RPMI7951 (cell line): ENCODE measurements around the gene MC1R. TPM values are rescaled to one million over a fixed set of nuclear protein-coding genes. Genes with fewer than 3 reads are reported as not detected.
A peak's percentile ranks its signal among the peaks of the same experiment; 100 is the strongest.
"Not testable (repeated sequence)": the region's sequence is repeated elsewhere in the genome, so short reads cannot be mapped to it uniquely, and the experiment has no call there.

Source experiments
- DNase-seq: peaks from one replicate; pipeline ENCODE4 v3.0.0-alpha.2; 2012; ENCODE audit warnings: low read depth
- total RNA-seq: library from RNA; depleted of rRNA; stranded (reverse); fragments of >200 nt; shearing (Covaris generic); gene quantifications from 2 replicates; pipeline ENCODE4 v1.2.3, GENCODE V29; 2014

Gene MC1R
- total RNA-seq, 1 experiment from 2014 or later = 2.0 TPM

- DNase-seq = no peak
Observed at GRCh38 chr16:89913408-89914387, 5.0 kb upstream of the MC1R start.

DNA sequence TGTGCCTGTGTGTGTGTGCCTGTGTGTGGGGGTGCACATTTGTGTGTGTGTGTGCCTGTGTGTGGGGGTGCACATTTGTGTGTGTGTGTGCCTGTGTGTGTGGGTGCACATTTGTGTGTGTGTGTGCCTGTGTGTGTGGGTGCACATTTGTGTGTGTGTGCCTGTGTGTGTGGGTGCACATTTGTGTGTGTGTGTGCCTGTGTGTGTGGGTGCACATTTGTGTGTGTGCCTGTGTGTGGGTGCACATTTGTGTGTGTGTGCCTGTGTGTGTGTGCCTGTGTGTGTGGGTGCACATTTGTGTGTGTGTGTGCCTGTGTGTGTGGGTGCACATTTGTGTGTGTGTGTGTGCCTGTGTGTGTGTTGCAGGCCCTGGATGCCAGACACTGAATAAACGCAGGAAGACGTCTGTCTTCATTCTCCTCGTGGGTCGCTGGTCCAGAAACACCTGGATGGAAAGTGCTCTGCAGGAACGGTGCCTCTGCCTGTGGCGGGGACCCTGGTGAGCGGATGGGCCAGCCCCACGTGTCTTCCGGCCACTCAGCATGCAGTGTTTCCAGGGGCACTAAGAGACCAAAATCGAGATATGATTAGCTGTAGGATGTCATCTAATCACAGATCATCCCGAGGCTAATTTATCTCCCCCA is 3.9 kb upstream of the MC1R start:
- not testable (repeated sequence) for DNase-seq

DNA sequence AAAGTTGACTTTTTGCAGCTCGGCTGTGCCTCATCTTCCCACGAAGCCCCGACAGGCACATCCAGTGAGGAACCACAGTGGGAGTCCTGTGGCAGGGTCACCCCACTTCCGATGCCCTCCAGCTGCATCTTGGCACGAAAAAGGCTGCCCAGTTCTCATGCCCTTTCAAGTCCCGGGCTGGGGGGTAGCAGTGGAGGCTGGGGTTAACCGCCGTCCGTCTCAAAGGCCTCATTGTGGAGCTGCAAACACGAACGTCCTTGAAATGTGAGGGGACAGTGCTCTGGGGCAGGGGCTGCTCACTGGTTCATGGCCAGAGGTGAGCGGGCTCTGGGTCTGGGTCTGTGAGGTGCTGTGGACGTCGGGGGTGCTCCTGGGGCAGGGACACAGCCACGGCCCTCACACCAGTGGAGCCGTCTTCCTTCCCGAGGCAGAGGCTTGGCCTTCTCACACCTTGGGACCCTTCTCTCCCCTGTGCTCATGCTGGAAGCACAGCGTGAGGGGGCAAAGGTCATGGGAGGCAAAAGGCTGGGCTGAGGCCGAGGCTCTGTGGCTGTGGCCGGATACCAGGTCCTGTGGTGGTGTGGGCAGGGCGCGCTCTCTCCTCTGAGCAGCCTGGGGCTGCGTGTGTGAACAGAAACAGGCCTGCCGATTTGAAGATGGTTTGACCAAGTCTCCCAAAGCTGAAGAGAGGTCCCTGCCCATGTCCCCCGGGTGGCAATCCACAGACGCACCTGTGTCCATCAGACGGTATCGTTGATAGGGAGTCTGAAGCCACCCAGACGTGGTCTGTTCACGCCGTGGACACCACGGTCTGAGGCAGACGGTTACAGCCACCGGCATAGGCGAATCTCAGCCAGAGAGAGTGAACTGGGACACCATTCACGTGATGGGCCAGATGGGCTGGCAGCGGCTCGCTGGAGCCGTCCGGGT is 3.1 kb upstream of the MC1R start:
- peak; percentile 53 for DNase-seq

GRCh38 chr16:89917773-89918452 is 749 bp upstream of the MC1R start:
- peak; percentile 98 for DNase-seq

- no peak for DNase-seq
Observed at GRCh38 chr16:89919535-89920406, 1.1 kb downstream of the MC1R start.

- peak; percentile 37 for DNase-seq
Observed at GRCh38 chr16:89920723-89921122, 2.1 kb downstream of the MC1R start.

DNA sequence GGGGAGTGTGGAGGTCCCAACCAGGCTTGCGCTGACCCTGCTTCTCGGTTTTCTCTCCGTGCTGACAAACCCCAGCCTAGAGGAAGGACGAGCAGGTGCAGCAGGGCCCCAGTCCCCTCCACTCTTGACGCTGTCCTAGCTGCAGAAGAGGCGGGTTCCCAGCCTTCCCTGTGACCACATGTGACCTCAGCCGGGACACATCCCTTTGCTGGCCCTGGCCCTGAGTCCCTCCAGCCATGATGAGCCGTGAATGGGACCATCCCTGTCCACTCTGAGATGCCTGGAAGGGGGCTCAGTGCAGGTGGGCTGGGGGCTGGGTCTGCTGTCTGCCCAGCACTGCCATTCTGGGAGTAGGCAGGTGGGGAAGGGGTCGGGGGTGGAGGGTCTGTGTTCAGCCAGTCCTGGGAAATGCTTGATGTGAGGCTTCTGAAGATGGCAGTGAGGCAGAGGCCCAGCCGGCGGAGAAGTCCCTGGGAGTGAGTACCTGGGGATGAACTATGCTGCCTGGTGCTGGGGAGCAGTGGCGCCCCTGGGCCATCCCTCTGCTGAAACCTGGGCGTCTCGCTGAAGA is 2.6 kb downstream of the MC1R start:
- DNase-seq = no peak

GRCh38 chr16:89921702-89922476 is 3.2 kb downstream of the MC1R start:
- peak; percentile 98 for DNase-seq

DNA sequence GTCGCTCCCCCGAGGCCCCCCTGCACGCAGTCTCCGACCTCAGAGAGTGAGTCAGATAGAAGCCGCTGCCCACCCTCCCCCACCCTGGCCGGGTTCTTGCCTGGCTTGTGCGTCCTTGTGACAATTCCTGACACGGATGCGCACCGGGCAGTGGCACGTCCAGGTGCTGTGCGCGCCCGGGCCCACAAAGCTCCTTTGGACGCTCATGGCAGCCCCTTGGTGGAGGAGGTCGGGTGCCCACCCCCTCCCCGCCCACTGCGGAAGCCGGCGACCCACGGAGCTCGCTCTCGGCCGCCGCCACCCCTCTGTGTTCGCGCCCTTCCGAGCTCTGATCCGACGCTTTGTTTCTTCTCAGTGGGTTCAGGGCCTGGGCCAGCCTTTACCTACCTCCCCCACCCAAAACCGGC is 3.8 kb downstream of the MC1R start:
- DNase-seq = peak; percentile 96

- DNase-seq = peak; percentile 85
Observed at GRCh38 chr16:89922884-89923639, 4.4 kb downstream of the MC1R start, which contains the start of gene TUBB3. Gene TUBB3 (plus strand): TSS chr16:89923342. CDS start chr16:89923402, 60 bp downstream.

GRCh38 chr16:89923640-89924296 is 5.1 kb downstream of the MC1R start:
- DNase-seq = peak; percentile 26

GRCh38 chr16:89924297-89924924 is 5.7 kb downstream of the MC1R start:
- DNase-seq = peak; percentile 63

GRCh38 chr16:89924925-89925307 is 6.3 kb downstream of the MC1R start:
- DNase-seq = peak; percentile 26

DNA sequence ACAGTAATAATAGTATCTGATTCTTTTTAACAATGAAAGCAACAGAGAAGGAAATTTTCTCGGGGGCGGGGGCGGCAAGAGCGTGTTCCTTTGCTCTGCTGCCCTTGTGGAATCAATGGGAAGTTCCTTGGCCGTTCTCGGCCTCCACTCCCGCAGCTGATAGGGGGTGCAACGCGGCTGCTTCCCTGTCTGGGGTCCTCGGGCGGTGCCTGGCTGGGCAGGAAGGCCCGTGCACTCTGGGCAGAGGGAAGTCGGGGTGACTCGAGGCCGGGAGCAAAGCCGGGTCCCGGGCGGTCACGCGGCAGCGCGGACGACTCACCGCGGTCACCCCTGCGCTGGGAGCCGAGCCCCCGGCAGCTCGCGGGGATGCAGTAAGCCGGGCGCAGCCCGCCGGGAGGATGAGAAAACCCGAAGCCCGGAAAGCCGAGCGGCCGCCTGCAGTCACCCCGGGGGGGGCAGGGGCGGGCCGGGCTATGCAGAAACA is 7.0 kb downstream of the MC1R start:
- peak; percentile 27 for DNase-seq

DNA sequence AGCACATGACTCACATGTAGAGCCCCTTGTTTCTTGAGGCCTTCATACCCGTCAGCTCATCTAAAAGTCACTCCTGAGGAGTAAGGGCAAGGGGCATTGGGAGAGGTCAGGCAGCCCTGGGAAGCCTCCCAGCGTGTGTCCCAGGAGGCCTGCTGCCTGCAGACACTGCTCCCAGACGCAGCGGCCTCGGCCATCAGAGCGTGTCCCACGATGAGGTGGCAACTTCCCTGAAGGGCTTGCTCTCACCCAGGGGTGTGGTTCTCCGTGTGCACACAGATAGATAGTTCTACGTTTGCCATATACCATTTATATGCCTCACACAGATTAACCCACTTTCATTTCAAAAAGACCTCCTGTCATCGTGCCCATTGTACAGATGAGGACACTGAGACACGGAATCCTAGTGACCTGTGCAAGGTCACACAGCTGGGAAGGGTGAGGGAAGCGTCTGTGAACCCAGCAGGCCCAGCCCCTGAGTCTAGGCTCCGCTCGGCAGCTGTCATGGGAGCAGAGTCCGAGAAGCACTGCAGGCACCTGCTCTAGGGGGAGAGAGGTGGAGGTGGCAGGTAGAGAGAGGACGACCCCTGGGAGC is 12.7 kb downstream of the MC1R start:
- no peak for DNase-seq

GRCh38 chr16:89931964-89932363 is 13.3 kb downstream of the MC1R start:
- DNase-seq = no peak

GRCh38 chr16:89934019-89934418 is 15.4 kb downstream of the MC1R start:
- DNase-seq = not testable (repeated sequence)
